ENCODE data around the gene OSBPL3. TPM values are rescaled to one million over a fixed set of nuclear protein-coding genes. Genes with fewer than 3 reads are reported as not detected.

OSBPL3 gene
- total RNA-seq, 1 donor from 2014 or later: 35.2 TPM

DNA sequence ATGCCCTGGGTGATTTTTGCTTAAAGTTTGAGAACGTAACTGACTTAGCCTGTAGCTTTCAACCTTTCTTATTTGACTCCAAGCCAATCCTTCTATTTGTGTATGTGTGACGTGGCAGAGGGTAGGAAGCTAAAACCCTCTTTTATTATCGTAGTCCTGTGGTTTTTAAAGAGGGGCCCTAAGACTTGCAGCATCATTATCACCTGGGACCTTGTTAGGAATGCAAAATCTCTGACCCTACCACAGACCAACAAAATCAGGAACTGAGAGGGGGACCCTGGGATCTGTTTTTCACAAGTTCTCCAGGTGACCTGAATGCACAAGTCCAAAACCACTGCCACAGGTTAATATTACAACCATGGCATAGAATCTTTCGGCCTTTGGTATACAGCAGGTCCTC lies 80.1 kb downstream of the OSBPL3 start:
- TF ChIP-seq, protein P1, sequence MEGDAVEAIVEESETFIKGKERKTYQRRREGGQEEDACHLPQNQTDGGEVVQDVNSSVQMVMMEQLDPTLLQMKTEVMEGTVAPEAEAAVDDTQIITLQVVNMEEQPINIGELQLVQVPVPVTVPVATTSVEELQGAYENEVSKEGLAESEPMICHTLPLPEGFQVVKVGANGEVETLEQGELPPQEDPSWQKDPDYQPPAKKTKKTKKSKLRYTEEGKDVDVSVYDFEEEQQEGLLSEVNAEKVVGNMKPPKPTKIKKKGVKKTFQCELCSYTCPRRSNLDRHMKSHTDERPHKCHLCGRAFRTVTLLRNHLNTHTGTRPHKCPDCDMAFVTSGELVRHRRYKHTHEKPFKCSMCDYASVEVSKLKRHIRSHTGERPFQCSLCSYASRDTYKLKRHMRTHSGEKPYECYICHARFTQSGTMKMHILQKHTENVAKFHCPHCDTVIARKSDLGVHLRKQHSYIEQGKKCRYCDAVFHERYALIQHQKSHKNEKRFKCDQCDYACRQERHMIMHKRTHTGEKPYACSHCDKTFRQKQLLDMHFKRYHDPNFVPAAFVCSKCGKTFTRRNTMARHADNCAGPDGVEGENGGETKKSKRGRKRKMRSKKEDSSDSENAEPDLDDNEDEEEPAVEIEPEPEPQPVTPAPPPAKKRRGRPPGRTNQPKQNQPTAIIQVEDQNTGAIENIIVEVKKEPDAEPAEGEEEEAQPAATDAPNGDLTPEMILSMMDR (IDR thresholded peaks at IDR 0.05; ENCODE audit: insufficient read depth, low read length, poor library complexity, severe bottlenecking): no peak
- H3K27me3 ChIP-seq (ENCODE audit: control insufficient read depth, insufficient read depth, low read length): no peaks in the 10 kb centered on the region

DNA sequence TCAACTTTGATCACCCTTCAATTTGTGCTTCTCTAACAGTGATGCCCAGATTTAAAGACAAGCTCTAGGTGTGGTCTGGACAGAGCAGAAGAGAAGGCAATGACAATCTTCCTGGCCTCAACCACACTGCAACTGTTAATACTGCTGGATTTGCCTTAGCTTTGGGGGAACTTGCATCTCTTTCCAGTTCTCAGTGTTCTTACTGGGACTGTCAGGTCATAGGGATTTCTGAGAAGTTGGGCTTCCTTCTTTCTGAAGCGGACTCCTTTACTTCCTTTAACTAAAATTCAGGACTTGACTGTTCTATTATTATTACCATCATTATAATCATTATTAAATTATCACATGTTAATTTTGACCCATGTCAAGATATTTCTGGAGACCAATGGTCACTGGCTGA lies 80.8 kb downstream of the OSBPL3 start:
- no peak for DNase-seq (ENCODE audit: low read depth)
- H3K4me3 ChIP-seq (ENCODE audit: low read depth, low read length): no peak overlapping the region
- TF ChIP-seq, protein P1 (IDR thresholded peaks at IDR 0.05; ENCODE audit: insufficient read depth, low read length, poor library complexity, severe bottlenecking): no peak
- H3K27me3 ChIP-seq (ENCODE audit: control insufficient read depth, insufficient read depth, low read length): no peaks in the 10 kb centered on the region
- H3K36me3 ChIP-seq (ENCODE audit: control insufficient read depth, insufficient read depth, low read length): no peaks in the 10 kb centered on the region

More for the DNA sequence above, 80.1 kb downstream of the OSBPL3 start:
- no peak overlapping the region for H3K4me3 ChIP-seq (ENCODE audit: low read depth, low read length)
- H3K36me3 ChIP-seq (ENCODE audit: control insufficient read depth, insufficient read depth, low read length): no peaks in the 10 kb centered on the region
- DNase-seq (ENCODE audit: low read depth): no peak

DNA sequence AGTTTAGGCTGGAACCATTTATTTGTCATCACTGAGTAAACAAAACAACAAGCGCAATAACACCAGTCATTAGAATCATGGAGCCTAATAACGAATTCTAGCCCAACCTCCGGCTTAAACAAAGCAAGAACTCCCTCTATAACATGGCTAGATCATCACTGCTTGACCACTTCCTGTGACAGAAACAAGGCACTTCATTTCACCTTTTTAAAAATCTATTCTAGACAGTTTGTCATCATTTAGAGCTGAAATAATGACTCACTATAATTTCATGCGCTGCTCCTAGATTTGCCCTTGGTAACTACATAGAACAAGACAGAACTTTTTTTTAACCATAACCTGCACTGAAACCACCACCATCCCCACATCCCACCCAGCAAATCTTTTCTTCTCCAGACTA lies 81.3 kb downstream of the OSBPL3 start:
- H3K4me3 ChIP-seq (ENCODE audit: low read depth, low read length): no peak overlapping the region
- no peak for DNase-seq (ENCODE audit: low read depth)
- TF ChIP-seq, protein P1 (IDR thresholded peaks at IDR 0.05; ENCODE audit: insufficient read depth, low read length, poor library complexity, severe bottlenecking): no peak
- H3K36me3 ChIP-seq (ENCODE audit: control insufficient read depth, insufficient read depth, low read length): no peaks in the 10 kb centered on the region
- no peaks in the 10 kb centered on the region for H3K27me3 ChIP-seq (ENCODE audit: control insufficient read depth, insufficient read depth, low read length)

DNA sequence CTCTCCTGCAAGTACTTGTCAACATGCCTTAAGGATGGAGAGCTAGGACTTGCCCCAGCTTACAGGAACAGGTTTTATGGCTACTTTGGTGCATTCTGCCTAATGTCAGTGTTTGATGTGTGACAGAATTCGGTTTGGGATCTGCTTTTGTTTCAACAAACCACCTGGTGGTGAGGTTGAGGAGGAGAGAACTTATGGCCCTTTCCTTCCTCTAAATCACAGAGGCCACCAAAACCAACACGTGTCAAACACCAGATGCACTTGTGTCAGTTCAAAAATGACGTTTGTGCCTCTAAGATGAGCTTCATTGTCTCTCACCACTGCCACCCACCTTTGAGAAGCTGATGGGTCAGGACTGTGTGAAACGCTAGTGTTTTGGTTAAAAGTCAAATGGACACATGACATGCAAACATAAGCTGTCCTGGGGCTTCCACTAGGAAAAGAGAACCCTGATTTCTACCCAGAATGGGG lies 83.9 kb downstream of the OSBPL3 start:
- TF ChIP-seq, protein P1 (IDR thresholded peaks at IDR 0.05; ENCODE audit: insufficient read depth, low read length, poor library complexity, severe bottlenecking): no peak
- H3K27me3 ChIP-seq (ENCODE audit: control insufficient read depth, insufficient read depth, low read length): no peaks in the 10 kb centered on the region
- no peak overlapping the region for H3K4me3 ChIP-seq (ENCODE audit: low read depth, low read length)
- DNase-seq (ENCODE audit: low read depth): no peak
- no peaks in the 10 kb centered on the region for H3K36me3 ChIP-seq (ENCODE audit: control insufficient read depth, insufficient read depth, low read length)

DNA sequence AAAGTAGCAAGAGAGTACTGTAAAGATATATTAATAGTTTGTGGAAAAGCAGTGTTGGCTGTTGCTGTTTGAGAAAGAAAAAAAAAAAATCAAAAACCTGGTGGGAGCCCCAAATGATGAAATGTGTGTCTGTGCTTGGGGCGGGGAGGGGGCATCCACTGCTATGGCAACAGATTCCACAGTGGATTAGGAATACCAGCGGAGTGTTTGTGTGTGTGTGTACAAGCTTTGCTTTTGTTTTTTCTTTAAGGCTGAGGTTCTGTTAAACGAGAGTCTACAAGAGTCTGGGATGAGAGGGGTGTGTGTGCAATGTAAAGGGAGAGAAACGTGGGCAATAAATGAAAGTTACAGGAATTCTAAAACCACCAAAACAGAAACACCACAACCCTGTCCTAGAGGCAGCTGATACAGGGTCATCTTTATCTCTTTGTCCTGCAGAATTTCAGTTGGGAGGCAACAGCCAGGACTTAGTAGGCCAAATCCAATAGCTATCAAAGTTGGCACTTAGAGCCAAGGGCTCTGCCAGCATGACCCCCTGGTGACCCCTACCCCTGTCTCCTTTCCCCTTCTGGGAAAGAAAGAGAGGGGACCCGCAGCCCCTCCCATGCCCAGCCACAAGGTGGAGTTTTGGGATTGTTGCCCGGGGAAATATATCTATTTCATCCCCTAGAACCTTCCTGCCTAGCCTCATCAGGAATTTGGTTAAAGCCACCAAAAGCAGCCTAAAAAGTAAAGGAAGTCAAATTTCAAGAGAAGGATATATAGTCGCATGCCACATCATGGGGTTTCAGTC lies 85.4 kb downstream of the OSBPL3 start:
- DNase-seq (ENCODE audit: low read depth): no peak
- no peak overlapping the region for H3K4me3 ChIP-seq (ENCODE audit: low read depth, low read length)
- H3K27me3 ChIP-seq (ENCODE audit: control insufficient read depth, insufficient read depth, low read length): no peaks in the 10 kb centered on the region
- no peaks in the 10 kb centered on the region for H3K36me3 ChIP-seq (ENCODE audit: control insufficient read depth, insufficient read depth, low read length)
- TF ChIP-seq, protein P1 (IDR thresholded peaks at IDR 0.05; ENCODE audit: insufficient read depth, low read length, poor library complexity, severe bottlenecking): peak; percentile 28
